Activated CD4-positive, alpha-beta memory T cell treated with anti-CD3 and anti-CD28 coated beads for 36 hours (primary cell): ENCODE measurements around the gene DOC2B. TPM values are rescaled to one million over a fixed set of nuclear protein-coding genes. Genes with fewer than 3 reads are reported as not detected.

Experiments
- CTCF ChIA-PET: fragments of 350-600 bp; sonication (Branson Sonifier 250); formaldehyde crosslinking; loops from one replicate; lab custom pipeline; 2021; ENCODE audit warnings: antibody characterized with exemption, inconsistent platforms; lab: Charles Lee
- POLR2A ChIA-PET: fragments of 350-600 bp; sonication (Branson Sonifier 250); formaldehyde crosslinking; loops from one replicate; lab custom pipeline; 2021; ENCODE audit warnings: antibody characterized with exemption; lab: Charles Lee
- DNase-seq: peaks from one replicate; pipeline ENCODE4 v3.0.0-alpha.2; 2020
- H3K27ac Mint-ChIP-seq: one replicate; pipeline ENCODE4 v1.8.0; 2021; ENCODE audit warnings: mixed read lengths
- H3K27me3 Mint-ChIP-seq: one replicate; pipeline ENCODE4 v1.8.0; 2021; ENCODE audit warnings: mixed read lengths
- H3K36me3 Mint-ChIP-seq: one replicate; pipeline ENCODE4 v1.8.0; 2021; ENCODE audit warnings: mixed read lengths
- H3K4me1 Mint-ChIP-seq: one replicate; pipeline ENCODE4 v1.8.0; 2021; ENCODE audit warnings: low read depth, mixed read lengths
- H3K4me3 Mint-ChIP-seq: one replicate; pipeline ENCODE4 v1.8.0; 2021; ENCODE audit warnings: mild to moderate bottlenecking, mixed read lengths
- H3K9me3 Mint-ChIP-seq: one replicate; pipeline ENCODE4 v1.8.0; 2021; ENCODE audit warnings: mixed read lengths
- intact Hi-C: fragments of 100-400 bp; cut with micrococcal nuclease; formaldehyde crosslinking; loops from one replicate; pipeline ENCODE4 v1.15.1; 2023
- total RNA-seq, 2 experiments: library from RNA; stranded (reverse); gene quantifications; one replicate each; pipeline ENCODE4 v1.2.3, GENCODE V29; 2021

Gene DOC2B
- total RNA-seq, 2 experiments from 2014 or later: 0.02 to 0.12 TPM

- CTCF ChIA-PET: no interaction called here
- H3K27me3 Mint-ChIP-seq: peaks cover 7% of the 10 kb centered on the region
- intact Hi-C loops: no loop called here
- POLR2A ChIA-PET: no interaction called here
- no peak overlapping the region for H3K4me3 Mint-ChIP-seq
- no peaks in the 10 kb centered on the region for H3K36me3 Mint-ChIP-seq
- no peaks in the 10 kb centered on the region for H3K4me1 Mint-ChIP-seq
- no peak for DNase-seq
- no peaks in the 10 kb centered on the region for H3K9me3 Mint-ChIP-seq
- H3K27ac Mint-ChIP-seq: no peak overlapping the region
These were observed 12.7 kb upstream of the DOC2B start for GRCh38 chr17:193841-194806.

- Mint-ChIP-seq H3K36me3 (no peaks in the 10 kb centered on the region), H3K27ac (no peak overlapping the region), H3K4me1 (no peaks in the 10 kb centered on the region), H3K27me3 (peaks cover 7% of the 10 kb centered on the region), H3K9me3 (no peaks in the 10 kb centered on the region), H3K4me3 (no peak overlapping the region)
- intact Hi-C loops: no loop called here
- ChIA-PET CTCF (no interaction called here), POLR2A (no interaction called here)
- no peak for DNase-seq
These were observed 12.0 kb upstream of the DOC2B start for GRCh38 chr17:193426-193810.

- Mint-ChIP-seq H3K4me1 (no peaks in the 10 kb centered on the region), H3K36me3 (no peaks in the 10 kb centered on the region), H3K27ac (no peak overlapping the region), H3K9me3 (no peaks in the 10 kb centered on the region), H3K27me3 (peaks cover 4% of the 10 kb centered on the region), H3K4me3 (no peak overlapping the region)
- no peak for DNase-seq
- intact Hi-C loops: no loop called here
- POLR2A ChIA-PET: no interaction called here
- CTCF ChIA-PET: no interaction called here
These were observed 11.4 kb upstream of the DOC2B start for GRCh38 chr17:192666-193425.

DNA sequence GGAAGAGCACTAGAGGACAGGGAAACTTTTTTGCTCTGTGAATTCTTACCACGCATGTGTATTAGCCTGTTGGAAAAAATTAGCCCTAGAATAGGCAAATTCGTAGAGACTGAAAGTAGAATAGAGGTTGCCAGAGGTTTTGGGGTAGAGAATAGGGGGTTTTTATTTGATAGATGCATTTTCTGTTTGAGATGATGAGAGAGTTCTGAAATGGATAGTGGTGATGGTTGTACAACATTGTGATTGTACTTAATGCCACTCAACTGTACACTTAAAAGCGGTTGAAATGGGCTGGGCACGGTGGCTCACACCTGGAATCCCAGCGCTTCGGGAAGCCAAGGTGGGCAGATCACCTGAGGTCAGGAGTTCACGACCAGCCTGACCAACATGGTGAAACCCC lies 8.0 kb upstream of the DOC2B start:
- ChIA-PET CTCF (no interaction called here), POLR2A (no interaction called here)
- no peak overlapping the region for H3K4me3 Mint-ChIP-seq

DNA sequence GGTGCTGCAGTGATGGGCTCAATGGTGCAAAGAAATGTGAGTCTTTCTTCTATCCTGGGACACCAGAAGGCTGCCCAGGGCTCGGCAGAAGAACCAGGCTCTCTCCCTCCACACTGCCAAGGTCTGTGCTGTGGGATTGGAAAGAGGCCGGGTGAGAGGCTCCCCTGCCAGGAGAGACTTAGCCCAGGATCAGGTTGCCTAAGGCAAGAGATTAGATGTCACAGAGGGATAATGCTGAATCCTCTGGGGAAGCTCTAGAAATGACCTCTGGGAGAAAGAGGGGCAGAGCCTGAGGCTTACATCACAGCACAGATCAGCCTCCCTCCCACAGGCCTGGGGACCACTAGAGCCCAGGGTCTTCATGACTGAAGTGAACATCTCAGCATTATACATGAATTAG lies 5.7 kb upstream of the DOC2B start:
- intact Hi-C loops: no loop called here
- CTCF ChIA-PET: no interaction called here
- no peak for DNase-seq
- no peaks in the 10 kb centered on the region for H3K9me3 Mint-ChIP-seq
- no peak overlapping the region for H3K27ac Mint-ChIP-seq
- H3K4me3 Mint-ChIP-seq: no peak overlapping the region
- peaks cover 6% of the 10 kb centered on the region for H3K4me1 Mint-ChIP-seq
- POLR2A ChIA-PET: no interaction called here
- no peaks in the 10 kb centered on the region for H3K36me3 Mint-ChIP-seq
- H3K27me3 Mint-ChIP-seq: peaks cover 26% of the 10 kb centered on the region

More for the DNA sequence above, 8.0 kb upstream of the DOC2B start:
- no peak for DNase-seq
- Mint-ChIP-seq H3K27ac (no peak overlapping the region), H3K36me3 (no peaks in the 10 kb centered on the region), H3K27me3 (peaks cover 12% of the 10 kb centered on the region), H3K9me3 (no peaks in the 10 kb centered on the region), H3K4me1 (peaks cover 6% of the 10 kb centered on the region)
- intact Hi-C loops: no loop called here

DNA sequence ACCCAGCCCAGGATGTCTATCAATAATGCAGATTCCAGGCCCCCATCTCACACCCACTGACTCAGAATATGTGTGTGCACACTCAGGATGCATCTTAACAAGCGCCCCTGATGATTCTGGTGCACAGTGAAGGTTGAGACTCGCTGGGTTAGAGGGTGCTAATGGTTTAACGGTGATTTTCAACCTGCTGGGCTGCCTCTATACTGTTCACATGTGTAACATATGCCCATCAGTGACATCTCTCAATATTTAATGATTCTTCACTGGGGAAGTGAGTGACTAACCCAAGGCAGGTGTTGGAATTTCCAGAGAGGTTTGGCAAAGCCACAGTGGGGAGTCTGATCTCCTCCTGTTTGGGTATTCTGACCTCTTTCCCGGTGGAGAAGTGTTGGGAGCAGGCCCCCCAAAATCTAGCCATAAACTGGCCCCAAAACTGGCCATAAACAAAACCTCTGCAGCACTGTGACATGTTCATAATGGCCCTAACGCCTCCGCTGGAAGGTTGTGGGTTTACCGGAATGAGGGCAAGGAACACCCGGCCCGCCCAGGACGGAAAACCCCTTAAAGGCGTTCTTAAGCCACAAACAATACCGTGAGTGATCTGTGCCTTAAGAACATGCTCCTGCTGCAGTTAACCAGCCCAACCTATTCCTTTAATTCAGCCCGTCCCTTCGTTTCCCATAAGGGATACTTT lies 4.1 kb upstream of the DOC2B start:
- ChIA-PET POLR2A (no interaction called here), CTCF (no interaction called here)
- no peaks in the 10 kb centered on the region for H3K9me3 Mint-ChIP-seq
- no peak overlapping the region for H3K4me3 Mint-ChIP-seq
- H3K36me3 Mint-ChIP-seq: no peaks in the 10 kb centered on the region
- peak; percentile 55 for DNase-seq
- intact Hi-C loops: no loop called here
- H3K27ac Mint-ChIP-seq: peak overlapping the region; percentile 9
- peaks cover 30% of the 10 kb centered on the region for H3K27me3 Mint-ChIP-seq
- peaks cover 6% of the 10 kb centered on the region for H3K4me1 Mint-ChIP-seq

GRCh38 chr17:183021-183420 lies 1.6 kb upstream of the DOC2B start:
- Mint-ChIP-seq H3K27ac (no peak overlapping the region), H3K27me3 (peaks cover 38% of the 10 kb centered on the region), H3K9me3 (no peaks in the 10 kb centered on the region), H3K4me1 (peaks cover 6% of the 10 kb centered on the region), H3K36me3 (no peaks in the 10 kb centered on the region), H3K4me3 (no peak overlapping the region)
- POLR2A ChIA-PET: no interaction called here
- intact Hi-C loops: no loop called here
- DNase-seq: no peak
- CTCF ChIA-PET: no interaction called here

GRCh38 chr17:182050-182751 lies 751 bp upstream of the DOC2B start:
- peaks cover 39% of the 10 kb centered on the region for H3K27me3 Mint-ChIP-seq
- CTCF ChIA-PET: no interaction called here
- DNase-seq: no peak
- POLR2A ChIA-PET: no interaction called here
- H3K36me3 Mint-ChIP-seq: no peaks in the 10 kb centered on the region
- no peaks in the 10 kb centered on the region for H3K9me3 Mint-ChIP-seq
- H3K27ac Mint-ChIP-seq: no peak overlapping the region
- intact Hi-C loops: no loop called here
- peak overlapping the region; percentile 23 for H3K4me3 Mint-ChIP-seq
- peaks cover 6% of the 10 kb centered on the region for H3K4me1 Mint-ChIP-seq

DNA sequence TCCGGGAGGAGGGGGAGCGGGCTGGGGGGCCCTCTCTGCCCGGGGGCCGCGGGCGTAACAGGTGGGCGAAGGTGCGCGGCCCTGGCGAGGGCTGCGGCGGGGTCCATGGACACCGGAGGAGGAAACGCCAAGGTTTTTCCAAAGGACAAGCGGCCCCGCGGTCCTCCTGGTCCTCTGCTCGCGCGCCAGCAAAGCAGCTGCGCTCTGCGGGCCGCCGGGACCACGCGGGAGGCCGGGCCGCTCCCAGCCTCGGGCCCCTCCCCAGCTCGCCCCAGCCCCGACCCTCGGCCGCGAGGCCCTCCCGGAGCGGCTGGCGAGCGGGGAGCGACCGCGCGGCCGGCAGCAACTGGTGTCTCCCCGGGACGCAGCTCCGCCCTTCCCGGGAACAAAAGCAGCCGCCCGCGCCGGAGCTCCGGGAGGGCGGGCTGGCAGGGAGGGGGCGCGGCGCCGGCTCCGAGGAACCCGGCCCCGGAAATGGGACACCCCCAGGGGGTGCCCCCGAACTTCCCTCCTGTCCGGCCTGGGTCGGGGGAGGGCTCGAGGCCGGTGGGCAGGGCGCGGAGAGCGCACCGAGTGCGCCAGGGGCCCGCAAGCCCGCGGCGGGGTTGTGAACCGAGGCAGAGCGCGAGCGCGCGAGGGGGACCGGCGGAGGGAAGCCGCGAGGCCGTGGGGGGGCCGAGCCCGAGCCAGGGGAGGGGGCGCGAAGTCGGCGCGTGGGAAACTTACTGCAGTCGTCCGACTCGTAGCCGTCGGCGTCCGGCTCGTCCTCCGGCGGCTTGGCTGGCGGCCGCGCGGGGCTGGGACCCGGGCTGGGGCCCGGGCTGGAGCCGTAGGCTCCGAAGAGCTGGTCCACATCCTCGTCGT lies 837 bp downstream of the DOC2B start:
- ChIA-PET CTCF (no interaction called here), POLR2A (no interaction called here)
- Mint-ChIP-seq H3K27ac (no peak overlapping the region), H3K4me1 (peaks cover 4% of the 10 kb centered on the region), H3K27me3 (peaks cover 33% of the 10 kb centered on the region), H3K4me3 (no peak overlapping the region), H3K36me3 (no peaks in the 10 kb centered on the region), H3K9me3 (no peaks in the 10 kb centered on the region)
- intact Hi-C loops: no loop called here
- no peak for DNase-seq

- ChIA-PET CTCF (no interaction called here), POLR2A (no interaction called here)
- no peak overlapping the region for H3K27ac Mint-ChIP-seq
- no peaks in the 10 kb centered on the region for H3K9me3 Mint-ChIP-seq
- H3K36me3 Mint-ChIP-seq: no peaks in the 10 kb centered on the region
- H3K27me3 Mint-ChIP-seq: peaks cover 32% of the 10 kb centered on the region
- no peaks in the 10 kb centered on the region for H3K4me1 Mint-ChIP-seq
- intact Hi-C loops: no loop called here
- no peak overlapping the region for H3K4me3 Mint-ChIP-seq
- no peak for DNase-seq
These were observed 1.6 kb downstream of the DOC2B start for GRCh38 chr17:179781-180380.

- Mint-ChIP-seq H3K27ac (no peak overlapping the region), H3K36me3 (no peaks in the 10 kb centered on the region), H3K4me1 (no peaks in the 10 kb centered on the region), H3K4me3 (no peak overlapping the region), H3K27me3 (peaks cover 26% of the 10 kb centered on the region), H3K9me3 (no peaks in the 10 kb centered on the region)
- CTCF ChIA-PET: no interaction called here
- intact Hi-C loops: no loop called here
- no peak for DNase-seq
- POLR2A ChIA-PET: no interaction called here
These were observed 2.4 kb downstream of the DOC2B start for GRCh38 chr17:179066-179432.
